Kidney (tissue), 14 donors: ENCODE results near the gene PIR. TPM values are rescaled to one million over a fixed set of nuclear protein-coding genes. Genes with fewer than 3 reads are reported as not detected.
A peak's percentile ranks its signal among the peaks of the same experiment; 100 is the strongest.

ENCODE experiments used
- DNase-seq, 5 donors: peaks; one replicate each; pipeline ENCODE4 v3.0.0-alpha.2; 2013 to 2020
- FAIRE-seq: peaks from 2 replicates; lab custom pipeline; 2012; peaks lifted over from hg19 to GRCh38; lab: Jason Lieb, UNC
- H3K27ac ChIP-seq, 2 donors: one replicate each; pipeline ENCODE4 v1.7.0; 2013; ENCODE audit warnings: low read depth in 2 of 2, low read length in 2 of 2, inconsistent platforms in 1 of 2
- H3K27me3 ChIP-seq: one replicate; pipeline ENCODE4 v1.7.1; 2013; ENCODE audit warnings: low read length, inconsistent platforms; ENCODE audit not compliant: control insufficient read depth, insufficient read depth
- H3K36me3 ChIP-seq, 3 donors: one replicate each; pipeline versions ENCODE4 v1.7.0 to v1.7.1; 2013; ENCODE audit warnings: low read length in 3 of 3, control low read depth in 1 of 3, inconsistent platforms in 1 of 3; ENCODE audit not compliant: insufficient read depth in 3 of 3, control insufficient read depth in 2 of 3
- H3K4me1 ChIP-seq, 3 donors: one replicate each; pipeline versions ENCODE4 v1.7.0 to v1.7.1; 2013; ENCODE audit warnings: low read length in 3 of 3, inconsistent platforms in 1 of 3, low read depth in 1 of 3; ENCODE audit not compliant: control insufficient read depth in 2 of 3, insufficient read depth in 2 of 3
- H3K4me3 ChIP-seq, 3 donors: one replicate each; pipeline versions ENCODE4 v1.7.0 to v1.8.1; 2013; ENCODE audit warnings: low read length in 3 of 3, control low read depth in 1 of 3, inconsistent platforms in 1 of 3
- H3K9ac ChIP-seq, 3 donors: one replicate each; pipeline versions ENCODE4 v1.7.0 to v1.7.1; 2013; ENCODE audit warnings: low read length in 3 of 3, control low read depth in 1 of 3, inconsistent platforms in 1 of 3
- H3K9me3 ChIP-seq, 3 donors: one replicate each; pipeline versions ENCODE4 v1.7.0 to v1.7.1; 2013; ENCODE audit warnings: low read length in 3 of 3, control low read depth in 1 of 3, inconsistent platforms in 1 of 3; ENCODE audit not compliant: control insufficient read depth in 2 of 3, insufficient read depth in 1 of 3
- CTCF ChIP-seq: IDR thresholded peaks from 3 replicates; pipeline ENCODE4 v1.5.1; 2012; ENCODE audit warnings: mild to moderate bottlenecking, moderate library complexity, borderline replicate concordance; ENCODE audit not compliant: insufficient read depth; ENCODE audit errors: extremely low read depth
- intact Hi-C: fragments of 100-400 bp; cut with DNase I; formaldehyde crosslinking; loops from one replicate; pipeline ENCODE4 v1.11.1; 2022
- polyA plus RNA-seq: library from polyadenylated mRNA; stranded (reverse); fragments of 350-450 nt; fragmentation: Illumina TruSeq; extraction: RNeasy Lipid Tissue Mini Kit (QIAGEN cat#74804); gene quantifications from one replicate; pipeline ENCODE4 v1.2.3, GENCODE V29; 2014; ENCODE audit warnings: low read depth, low replicate concordance; ENCODE audit not compliant: insufficient read depth
- total RNA-seq: library from RNA; stranded (reverse); fragmentation: NEBNext Ultra II Directional; extraction: Animal tissue kit (Norgen Biotek cat#: 25700); gene quantifications from one replicate; pipeline ENCODE4 v1.2.1, GENCODE V29; 2021
- donor health status: control.
- donor health status: control.
- donor health status: control.
- donor health status: control.
- donor health status: control.
- donor health status: DM: yes; HTN: yes; CAD: no.
- donor health status: Normal renal cell carcinoma (clear cell type).

The PIR gene
- total and polyA plus RNA-seq, 2 donors from 2014 or later = 7.0 to 36.5 TPM

- H3K4me1 ChIP-seq = no peaks in the 10 kb centered on the region
- no peaks in the 10 kb centered on the region for H3K9me3 ChIP-seq
- no peaks in the 10 kb centered on the region for H3K36me3 ChIP-seq
- no peak overlapping the region for H3K9ac ChIP-seq
- no peak overlapping the region for H3K27ac ChIP-seq
- peaks cover 6% of the 10 kb centered on the region for H3K27me3 ChIP-seq
- DNase-seq = no peak
- no peak for TF ChIP-seq CTCF
- FAIRE-seq = no peak
- intact Hi-C loops = no loop called here
- no peak overlapping the region for H3K4me3 ChIP-seq
Observed at GRCh38 chrX:15410430-15410829, 82.7 kb downstream of the PIR start.

GRCh38 chrX:15405846-15406245 lies 87.3 kb downstream of the PIR start:
- Histone ChIP-seq H3K36me3 (no peaks in the 10 kb centered on the region), H3K9ac (no peak overlapping the region), H3K9me3 (no peaks in the 10 kb centered on the region), H3K27ac (no peak overlapping the region), H3K4me3 (no peak overlapping the region), H3K4me1 (no peaks in the 10 kb centered on the region), H3K27me3 (peaks cover 6% of the 10 kb centered on the region)
- FAIRE-seq = no peak
- DNase-seq = no peak
- no peak for TF ChIP-seq CTCF
- intact Hi-C loops = no loop called here

- no peak for TF ChIP-seq CTCF
- H3K4me1 ChIP-seq = no peaks in the 10 kb centered on the region
- no peak overlapping the region for H3K9ac ChIP-seq
- peak; percentile 15 for FAIRE-seq
- no peaks in the 10 kb centered on the region for H3K36me3 ChIP-seq
- H3K27me3 ChIP-seq = peaks cover 6% of the 10 kb centered on the region
- H3K4me3 ChIP-seq = no peak overlapping the region
- intact Hi-C loops = no loop called here
- H3K27ac ChIP-seq = no peak overlapping the region
- peak in 1 of 5 donors; percentile 20 for DNase-seq
- H3K9me3 ChIP-seq = no peaks in the 10 kb centered on the region
Observed at GRCh38 chrX:15404401-15405096, 88.6 kb downstream of the PIR start.
